ENCODE results near the gene EHD2. TPM values are rescaled to one million over a fixed set of nuclear protein-coding genes. Genes with fewer than 3 reads are reported as not detected.

EHD2 gene
- total and polyA plus RNA-seq, 4 donors, result 68.0 to 190 (median 127) TPM

DNA sequence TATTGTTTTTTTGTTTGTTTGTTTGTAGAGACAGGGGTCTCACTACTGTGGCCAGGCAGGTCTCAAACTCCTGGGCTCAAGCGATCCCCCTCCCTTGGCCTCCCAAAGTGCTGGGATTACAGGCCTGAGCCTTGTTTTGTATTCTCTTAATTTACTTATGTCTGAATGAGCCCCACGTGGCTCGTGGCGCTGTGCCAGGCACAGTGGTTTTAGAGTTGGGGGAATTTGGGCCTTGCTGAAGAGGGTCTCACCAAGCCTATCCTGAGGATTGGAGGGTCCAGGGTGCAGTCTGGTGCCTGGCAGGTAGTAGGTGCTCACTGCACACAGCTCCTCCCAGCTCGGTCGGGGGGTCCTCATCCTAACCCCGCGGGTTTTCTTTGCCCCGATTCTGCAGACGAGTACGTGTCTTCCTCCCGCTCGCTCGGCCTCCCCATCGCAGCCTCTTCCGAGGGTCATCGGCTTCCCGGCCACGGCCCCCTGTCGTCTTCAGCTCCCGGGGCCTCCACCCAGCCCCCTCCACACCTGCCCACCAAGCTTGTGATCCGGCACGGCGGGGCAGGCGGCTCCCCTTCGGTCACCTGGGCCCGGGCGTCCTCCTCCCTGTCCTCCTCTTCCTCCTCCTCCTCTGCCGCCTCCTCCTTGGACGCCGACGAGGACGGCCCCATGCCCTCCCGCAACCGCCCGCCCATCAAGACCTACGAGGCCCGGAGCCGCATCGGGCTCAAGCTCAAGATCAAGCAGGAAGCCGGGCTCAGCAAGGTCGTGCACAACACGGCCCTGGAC, 12.1 kb upstream of the EHD2 start:
- Histone ChIP-seq H3K9me3 (ENCODE audit: control insufficient read depth in 4 of 4, insufficient read depth in 3 of 4, low read length in 3 of 4) (no peaks in the 10 kb centered on the region), H3K27me3 (ENCODE audit: control insufficient read depth in 3 of 3, insufficient read depth in 3 of 3, low read length in 2 of 3) (no peaks in the 10 kb centered on the region), H3K4me1 (ENCODE audit: control insufficient read depth in 5 of 5, insufficient read depth in 5 of 5, low read length in 5 of 5) (no peaks in the 10 kb centered on the region), H3K27ac (ENCODE audit: low read depth in 1 of 2, low read length in 1 of 2) (no peak overlapping the region), H3K4me3 (no peak overlapping the region), H3K36me3 (ENCODE audit: control insufficient read depth in 4 of 4, insufficient read depth in 4 of 4, low read length in 4 of 4) (peaks cover 0 to 39% (median 13%) of the 10 kb centered on the region in 4 donors), H3K9ac (ENCODE audit: insufficient read depth in 1 of 2, low read length in 2 of 2) (no peak overlapping the region)
- DNase-seq, result no peak
- TF ChIP-seq, protein P1, sequence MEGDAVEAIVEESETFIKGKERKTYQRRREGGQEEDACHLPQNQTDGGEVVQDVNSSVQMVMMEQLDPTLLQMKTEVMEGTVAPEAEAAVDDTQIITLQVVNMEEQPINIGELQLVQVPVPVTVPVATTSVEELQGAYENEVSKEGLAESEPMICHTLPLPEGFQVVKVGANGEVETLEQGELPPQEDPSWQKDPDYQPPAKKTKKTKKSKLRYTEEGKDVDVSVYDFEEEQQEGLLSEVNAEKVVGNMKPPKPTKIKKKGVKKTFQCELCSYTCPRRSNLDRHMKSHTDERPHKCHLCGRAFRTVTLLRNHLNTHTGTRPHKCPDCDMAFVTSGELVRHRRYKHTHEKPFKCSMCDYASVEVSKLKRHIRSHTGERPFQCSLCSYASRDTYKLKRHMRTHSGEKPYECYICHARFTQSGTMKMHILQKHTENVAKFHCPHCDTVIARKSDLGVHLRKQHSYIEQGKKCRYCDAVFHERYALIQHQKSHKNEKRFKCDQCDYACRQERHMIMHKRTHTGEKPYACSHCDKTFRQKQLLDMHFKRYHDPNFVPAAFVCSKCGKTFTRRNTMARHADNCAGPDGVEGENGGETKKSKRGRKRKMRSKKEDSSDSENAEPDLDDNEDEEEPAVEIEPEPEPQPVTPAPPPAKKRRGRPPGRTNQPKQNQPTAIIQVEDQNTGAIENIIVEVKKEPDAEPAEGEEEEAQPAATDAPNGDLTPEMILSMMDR (IDR thresholded peaks at IDR 0.05; ENCODE audit: control extremely low read depth, extremely low read depth), result no peak
- WGBS, 2 donors, result 94% methylated on average over 43 of the region's 43 CpGs
- ATAC-seq (ENCODE audit: insufficient read depth, low FRiP score), result no peak

DNA sequence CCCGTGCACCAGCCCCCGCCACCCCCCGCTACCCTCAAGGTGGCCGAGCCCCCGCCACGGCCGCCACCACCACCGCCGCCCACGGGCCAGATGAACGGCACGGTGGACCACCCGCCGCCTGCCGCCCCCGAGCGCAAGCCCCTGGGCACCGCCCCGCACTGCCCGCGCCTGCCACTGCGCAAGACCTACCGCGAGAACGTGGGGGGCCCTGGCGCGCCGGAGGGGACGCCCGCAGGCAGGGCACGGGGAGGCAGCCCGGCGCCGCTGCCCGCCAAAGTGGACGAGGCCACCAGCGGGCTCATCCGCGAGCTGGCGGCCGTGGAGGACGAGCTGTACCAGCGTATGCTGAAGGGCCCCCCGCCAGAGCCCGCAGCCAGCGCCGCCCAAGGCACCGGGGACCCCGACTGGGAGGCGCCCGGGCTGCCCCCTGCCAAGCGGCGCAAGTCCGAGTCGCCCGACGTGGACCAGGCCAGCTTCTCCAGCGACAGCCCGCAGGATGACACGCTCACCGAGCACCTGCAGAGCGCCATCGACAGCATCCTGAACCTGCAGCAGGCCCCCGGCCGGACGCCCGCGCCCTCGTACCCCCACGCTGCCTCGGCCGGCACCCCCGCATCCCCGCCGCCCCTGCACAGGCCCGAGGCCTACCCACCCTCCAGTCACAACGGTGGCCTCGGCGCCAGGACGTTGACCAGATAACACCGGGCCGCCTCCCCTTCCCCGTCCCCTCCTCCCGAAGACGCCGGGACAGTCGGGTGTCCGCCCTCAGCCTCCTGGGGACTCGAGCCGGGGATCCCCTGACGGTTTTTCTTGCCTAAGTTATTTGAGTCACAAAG, 11.3 kb upstream of the EHD2 start:
- Histone ChIP-seq H3K9ac (ENCODE audit: insufficient read depth in 1 of 2, low read length in 2 of 2) (no peak overlapping the region), H3K9me3 (ENCODE audit: control insufficient read depth in 4 of 4, insufficient read depth in 3 of 4, low read length in 3 of 4) (no peaks in the 10 kb centered on the region), H3K36me3 (ENCODE audit: control insufficient read depth in 4 of 4, insufficient read depth in 4 of 4, low read length in 4 of 4) (peaks cover 0 to 33% (median 12%) of the 10 kb centered on the region in 4 donors), H3K27me3 (ENCODE audit: control insufficient read depth in 3 of 3, insufficient read depth in 3 of 3, low read length in 2 of 3) (no peaks in the 10 kb centered on the region), H3K4me3 (no peak overlapping the region), H3K27ac (ENCODE audit: low read depth in 1 of 2, low read length in 1 of 2) (no peak overlapping the region), H3K4me1 (ENCODE audit: control insufficient read depth in 5 of 5, insufficient read depth in 5 of 5, low read length in 5 of 5) (no peaks in the 10 kb centered on the region)
- DNase-seq (no peak), ATAC-seq (ENCODE audit: insufficient read depth, low FRiP score) (no peak)
- 87 to 95% methylated on average over 83 to 91 of the region's 91 CpGs for WGBS, 2 donors
- TF ChIP-seq, protein P1 (IDR thresholded peaks at IDR 0.05; ENCODE audit: control extremely low read depth, extremely low read depth), result no peak

DNA sequence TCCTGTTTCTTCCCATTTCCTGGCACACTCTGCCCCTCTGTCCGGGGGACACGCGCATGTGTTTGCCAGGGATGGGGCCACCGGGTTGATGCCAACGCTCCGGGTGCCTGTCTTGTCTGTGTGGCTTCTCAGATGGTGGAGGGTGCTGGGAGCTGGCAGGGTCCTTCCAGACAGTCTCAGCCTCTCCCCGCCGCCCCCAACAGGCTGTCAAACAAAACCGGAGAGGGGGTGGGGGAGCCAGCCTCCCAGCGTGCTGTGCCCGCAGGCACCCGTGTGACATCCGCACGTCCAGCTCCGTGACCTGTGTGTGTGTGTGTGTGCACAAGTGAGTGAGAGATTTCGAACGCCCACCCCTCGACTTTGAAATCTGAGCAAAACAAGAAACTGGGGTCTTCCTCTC, 10.6 kb upstream of the EHD2 start:
- ATAC-seq (ENCODE audit: insufficient read depth, low FRiP score) (no peak), DNase-seq (no peak)
- no peaks in the 10 kb centered on the region for H3K4me1 ChIP-seq (ENCODE audit: control insufficient read depth in 5 of 5, insufficient read depth in 5 of 5, low read length in 5 of 5)
- H3K27ac ChIP-seq (ENCODE audit: low read depth in 1 of 2, low read length in 1 of 2), result no peak overlapping the region
- TF ChIP-seq, protein P1 (IDR thresholded peaks at IDR 0.05; ENCODE audit: control extremely low read depth, extremely low read depth), result no peak
- 55 to 76% methylated on average over 16 to 18 of the region's 18 CpGs for WGBS, 2 donors
- H3K36me3 ChIP-seq (ENCODE audit: control insufficient read depth in 4 of 4, insufficient read depth in 4 of 4, low read length in 4 of 4), result peaks cover 0 to 33% (median 12%) of the 10 kb centered on the region in 4 donors
- no peaks in the 10 kb centered on the region for H3K27me3 ChIP-seq (ENCODE audit: control insufficient read depth in 3 of 3, insufficient read depth in 3 of 3, low read length in 2 of 3)
- no peaks in the 10 kb centered on the region for H3K9me3 ChIP-seq (ENCODE audit: control insufficient read depth in 4 of 4, insufficient read depth in 3 of 4, low read length in 3 of 4)
- H3K4me3 ChIP-seq, result no peak overlapping the region
- H3K9ac ChIP-seq (ENCODE audit: insufficient read depth in 1 of 2, low read length in 2 of 2), result no peak overlapping the region

Measured in lung (tissue), 12 donors.